Endometrial microvascular endothelial cells (primary cell): ENCODE results near the gene PRKCA. TPM values are rescaled to one million over a fixed set of nuclear protein-coding genes. Genes with fewer than 3 reads are reported as not detected.
"Not testable (repeated sequence)": the region's sequence is repeated elsewhere in the genome, so short reads cannot be mapped to it uniquely, and the experiment has no call there.

Source experiments
- in situ Hi-C: cut with HindIII; loops from 2 replicates; pipeline ENCODE4 v1.10.0; 2017; ENCODE audit warnings: low sequenced_read_pairs, low pct_unique_long_range_greater_than_20kb; ENCODE audit errors: inconsistent ontology term
- total RNA-seq: library from RNA; depleted of rRNA; stranded (reverse); fragments of >200 nt; gene quantifications from one replicate; pipeline ENCODE4 v1.2.3, GENCODE V29; 2015; ENCODE audit errors: inconsistent ontology term

The PRKCA gene
- total RNA-seq, 1 donor from 2014 or later: 21.7 TPM

DNA sequence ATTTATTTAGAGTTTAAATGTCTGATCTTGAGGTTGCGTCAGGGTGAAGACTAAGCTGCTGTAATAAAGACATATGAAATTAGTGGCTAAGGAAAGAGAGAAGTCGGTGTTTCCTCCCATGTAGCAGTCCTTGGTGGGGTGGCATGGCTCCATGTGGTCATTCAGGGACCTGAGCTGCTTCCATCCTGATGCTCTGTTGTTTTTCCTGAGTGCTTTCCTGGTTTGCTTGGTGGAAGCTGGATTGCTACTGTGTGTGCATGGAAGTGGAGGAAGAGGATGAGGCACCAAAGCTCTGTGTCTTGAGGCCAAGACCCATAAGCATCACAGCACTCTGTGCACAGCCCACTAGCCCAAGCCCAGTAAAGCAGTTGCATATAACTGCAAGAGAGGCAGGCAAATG, 290.7 kb downstream of the PRKCA start:
- in situ Hi-C loops: no loop called here

DNA sequence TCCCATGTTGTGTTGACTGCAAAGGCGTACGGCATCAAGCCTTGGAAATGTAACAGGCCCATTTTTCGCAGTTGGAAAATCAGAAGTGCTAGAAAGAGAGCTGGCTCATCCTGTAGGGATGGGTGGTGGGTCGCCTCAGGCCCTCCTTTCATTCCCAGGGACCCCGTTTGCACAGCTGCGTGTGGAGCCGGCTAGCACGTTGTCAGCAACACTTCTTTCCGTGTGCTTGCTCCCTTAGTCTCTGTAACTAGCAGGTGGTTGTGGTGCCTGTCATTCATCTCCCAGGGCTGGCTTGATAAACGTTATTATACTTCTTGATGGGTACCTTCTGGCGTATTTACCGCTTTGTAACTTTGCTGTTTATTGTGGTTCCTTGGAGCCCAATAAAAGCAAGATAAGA, 293.5 kb downstream of the PRKCA start:
- in situ Hi-C loops: no loop called here

DNA sequence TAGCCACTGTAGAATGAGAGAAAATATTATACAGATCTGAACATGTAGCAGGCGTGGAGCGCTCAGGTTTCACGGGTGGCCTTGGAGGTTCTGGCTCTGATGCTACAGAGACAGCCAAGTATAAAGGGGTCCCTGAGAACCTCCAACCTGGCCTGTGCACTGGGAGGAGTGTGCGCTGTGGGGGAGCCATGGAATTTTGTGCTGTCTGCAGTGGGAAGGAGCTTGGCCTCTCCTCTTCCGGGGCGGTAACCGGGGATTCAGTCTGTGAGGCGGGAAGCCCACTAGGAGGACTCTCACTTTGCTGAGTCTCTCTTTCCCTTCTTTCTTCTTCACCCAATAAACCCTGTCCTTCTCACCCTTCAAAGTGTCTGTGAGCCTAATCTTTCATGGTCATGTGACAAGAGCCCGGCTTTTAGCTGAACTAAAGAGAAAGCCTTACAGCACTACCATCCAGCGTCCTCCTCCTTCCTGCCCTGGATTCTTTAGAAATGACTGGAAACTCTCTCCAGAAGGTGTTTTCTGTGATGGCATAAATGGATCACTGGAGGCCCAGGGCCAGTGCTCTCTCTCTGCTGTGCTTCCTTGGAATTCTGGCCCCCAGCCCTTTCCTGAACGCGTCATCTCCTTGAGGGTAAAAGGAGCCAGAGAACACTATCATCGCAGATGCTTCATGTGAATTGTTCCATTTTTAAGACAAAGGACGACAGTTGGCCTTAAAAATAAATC, 300.4 kb downstream of the PRKCA start:
- in situ Hi-C loops: no loop called here

DNA sequence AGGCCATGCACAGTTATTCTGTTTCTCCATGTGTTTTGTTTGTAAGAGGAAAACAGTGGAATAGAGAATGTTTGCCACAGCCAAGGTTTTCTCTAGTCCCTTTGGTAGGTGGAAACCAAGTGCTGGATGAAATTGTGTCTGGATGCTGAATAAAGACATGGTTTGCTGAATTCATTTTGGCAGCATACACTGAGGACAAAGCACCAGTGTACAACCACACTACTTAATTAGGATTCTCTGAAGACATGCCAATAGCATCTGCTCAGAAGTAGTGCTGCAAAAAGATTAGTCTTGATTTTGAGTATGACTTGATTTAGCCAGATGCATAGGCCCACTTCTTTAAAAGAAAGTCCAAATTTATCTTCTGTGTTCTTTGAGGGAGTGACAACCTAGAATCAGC, 302.0 kb downstream of the PRKCA start:
- in situ Hi-C loops: no loop called here

DNA sequence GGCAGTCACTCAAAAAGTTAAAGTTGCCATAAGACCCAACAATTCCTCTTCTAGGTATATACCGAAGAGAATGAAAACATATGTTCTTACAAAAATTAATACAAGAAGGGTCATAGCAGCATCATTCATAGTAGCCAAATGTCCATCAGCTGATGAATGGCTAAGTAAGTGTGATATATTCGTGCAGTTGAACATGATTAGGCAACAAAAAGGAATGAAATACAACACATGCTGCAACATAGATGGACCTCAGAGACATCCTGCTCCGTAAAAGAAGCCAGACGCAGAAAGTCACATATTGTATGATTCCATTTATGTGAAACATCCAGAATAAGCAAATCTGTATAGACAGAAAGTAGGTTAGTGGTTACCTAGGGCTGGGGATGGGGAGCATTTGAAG, 303.1 kb downstream of the PRKCA start:
- in situ Hi-C loops: no loop called here

DNA sequence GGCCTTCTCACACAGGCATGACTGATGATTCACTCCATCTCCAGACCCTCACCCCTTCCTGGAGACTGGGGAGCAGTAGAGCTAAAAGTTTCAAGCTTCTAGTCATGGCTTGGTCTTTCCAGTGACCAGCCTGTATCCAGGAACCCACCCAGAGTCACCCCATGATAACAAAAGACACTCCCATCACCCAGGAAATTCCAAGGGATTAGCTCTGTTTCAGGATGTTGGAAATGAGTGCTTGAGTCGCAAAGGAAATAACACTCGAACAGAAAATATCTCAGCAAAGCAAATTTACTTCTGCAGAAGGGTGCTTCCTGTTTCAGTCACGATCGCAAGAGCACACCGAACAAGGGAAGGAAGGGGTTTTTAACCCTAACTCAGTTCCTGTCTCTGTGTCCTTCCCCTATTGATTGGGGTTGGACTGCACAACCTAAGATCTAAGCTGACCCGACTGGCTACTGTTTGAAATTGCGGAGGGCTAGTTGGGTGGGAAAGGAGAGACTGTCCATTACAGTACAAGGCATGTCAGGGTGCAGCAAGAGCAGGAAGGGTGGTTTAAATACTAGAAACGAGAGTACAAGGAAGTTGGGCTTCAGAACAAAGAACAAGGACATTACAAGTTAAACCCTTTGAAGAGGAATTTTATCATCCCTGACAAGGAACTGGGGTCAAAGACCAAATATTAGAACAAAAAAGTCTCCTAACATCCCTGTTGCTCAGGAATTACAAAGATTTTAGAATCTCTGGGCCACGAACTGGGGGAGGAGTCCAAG, 308.1 kb downstream of the PRKCA start:
- in situ Hi-C loops: no loop called here

DNA sequence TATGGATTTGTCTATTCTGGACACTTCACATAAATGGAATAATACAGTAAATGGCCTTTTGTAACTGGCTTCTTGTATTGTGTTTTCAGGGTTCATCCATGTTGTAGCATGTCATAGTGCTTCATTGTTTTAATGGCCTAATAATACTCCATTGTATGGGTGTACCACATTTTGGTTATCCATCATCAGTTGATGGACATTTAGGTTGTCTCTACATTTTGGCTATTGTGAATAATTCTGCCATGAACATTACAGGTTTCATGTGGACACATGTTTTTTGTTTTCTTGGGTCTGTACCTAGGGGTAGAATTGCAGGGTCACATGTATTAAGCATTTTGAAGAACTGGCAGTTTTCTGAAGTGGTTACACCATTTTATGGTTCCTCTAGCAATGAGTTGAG, 309.0 kb downstream of the PRKCA start:
- in situ Hi-C loops: no loop called here

DNA sequence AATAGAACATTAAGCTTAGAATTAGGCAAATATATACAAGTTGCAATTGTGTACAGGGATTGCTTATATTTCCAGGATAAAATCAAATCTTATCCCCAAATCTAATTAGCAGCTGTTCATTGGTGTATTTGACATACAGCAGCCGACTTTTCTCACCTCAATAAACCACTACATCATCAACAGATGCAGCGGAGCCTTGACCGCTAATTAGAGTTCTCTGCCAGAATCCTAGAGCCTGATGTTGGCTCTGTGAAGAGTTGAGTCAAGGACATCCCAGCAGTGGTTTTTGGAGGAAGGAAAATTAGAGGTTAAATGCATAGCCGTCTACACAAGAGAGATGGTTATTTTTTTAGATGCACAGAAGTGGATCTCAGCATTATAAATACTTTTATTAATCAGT, 310.6 kb downstream of the PRKCA start:
- in situ Hi-C loops: no loop called here

DNA sequence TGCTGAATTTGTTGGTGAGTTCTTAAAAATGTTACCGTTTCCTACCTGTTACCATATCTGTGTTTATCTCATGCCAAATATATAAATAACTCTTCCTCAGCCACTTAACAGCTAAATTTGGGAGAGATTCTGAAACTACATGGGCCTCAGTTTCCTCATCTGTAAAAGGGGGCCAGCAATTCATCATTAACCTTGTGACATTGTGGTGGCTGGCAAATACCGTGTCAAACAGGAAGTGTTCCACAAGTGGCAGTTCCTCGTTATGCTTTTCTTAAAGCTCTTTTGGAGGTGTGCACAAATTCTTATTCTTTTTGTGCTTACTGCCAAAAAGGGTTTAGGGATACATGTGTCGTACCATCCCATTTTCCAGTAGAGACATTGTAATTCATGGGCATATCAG, 312.1 kb downstream of the PRKCA start:
- in situ Hi-C loops: no loop called here

DNA sequence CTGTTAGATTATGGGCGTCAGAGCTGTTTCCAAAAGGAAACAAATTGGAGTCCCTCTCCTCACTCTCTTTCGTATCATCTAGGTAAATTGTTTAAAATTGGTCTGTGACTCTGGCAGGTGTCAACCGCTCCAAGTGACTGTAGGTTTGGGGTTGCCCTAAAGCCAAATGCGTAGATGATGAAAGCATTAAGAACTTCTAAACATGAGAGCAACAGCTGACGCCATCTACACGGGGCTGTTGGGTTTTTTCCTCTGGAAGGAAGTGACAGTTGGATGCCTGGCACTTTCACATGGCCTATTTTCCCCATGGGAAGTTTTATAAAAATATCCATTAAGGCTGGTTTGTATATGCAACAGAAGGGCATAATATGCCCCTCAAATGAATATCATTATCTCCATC, 316.8 kb downstream of the PRKCA start:
- in situ Hi-C loops: no loop called here

DNA sequence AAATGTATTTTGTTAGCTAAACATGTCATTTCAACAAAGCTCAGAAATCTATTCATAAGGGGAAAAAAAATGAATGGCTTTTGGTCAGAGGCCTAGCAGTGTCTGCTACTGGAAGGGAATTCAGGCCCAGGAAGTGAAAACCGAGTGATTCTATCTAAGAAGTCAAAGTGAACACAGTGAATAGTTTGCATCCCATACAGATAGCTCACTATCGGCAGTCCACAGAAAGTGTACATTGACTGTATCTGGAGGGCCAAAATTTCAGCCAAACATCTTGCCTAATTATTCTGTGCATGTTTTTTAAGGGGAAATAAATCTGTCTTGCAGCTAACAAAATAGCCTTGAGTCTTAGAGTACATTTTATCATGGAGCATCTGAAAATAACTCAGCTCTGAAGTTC, 318.1 kb downstream of the PRKCA start:
- in situ Hi-C loops: no loop called here

DNA sequence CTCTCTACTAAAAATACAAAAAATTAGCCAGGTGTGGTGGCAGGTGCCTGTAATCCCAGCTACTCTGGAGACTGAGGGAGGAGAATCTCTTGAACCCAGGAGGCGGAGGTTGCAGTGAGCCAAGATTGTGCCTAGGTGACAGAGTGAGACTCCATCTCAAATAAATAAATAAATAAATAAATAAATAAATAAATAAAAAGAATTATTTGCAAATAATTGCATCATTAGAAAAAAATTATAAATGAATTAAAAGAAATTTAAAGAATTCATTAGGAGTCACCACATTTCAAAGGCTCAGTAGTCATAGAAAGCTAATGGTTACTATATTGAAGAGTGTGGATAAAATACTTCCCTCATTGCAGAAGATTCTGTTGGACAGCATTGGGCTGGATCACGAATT, 322.2 kb downstream of the PRKCA start:
- in situ Hi-C loops: not testable (repeated sequence)

DNA sequence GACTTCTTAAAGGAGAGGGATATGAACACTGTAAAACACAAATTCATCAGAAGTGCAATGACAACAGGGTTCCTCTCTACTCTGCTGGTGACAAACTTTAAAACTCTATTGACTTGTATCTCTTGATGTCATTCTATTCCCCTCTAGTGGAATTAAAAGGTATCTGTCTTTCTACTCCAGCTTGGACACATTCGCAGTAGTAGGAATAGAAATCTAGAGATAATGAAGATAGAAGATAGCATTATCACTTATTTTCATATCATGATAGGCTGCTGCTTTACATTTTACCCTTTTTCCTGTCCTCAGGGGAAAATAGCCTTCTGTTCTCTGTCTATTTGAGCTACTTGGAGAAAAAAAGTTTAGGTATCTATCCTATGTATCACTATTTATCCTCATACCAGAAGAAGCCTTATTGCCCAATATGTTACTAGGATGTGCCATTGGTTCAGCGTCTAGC, 322.9 kb downstream of the PRKCA start:
- in situ Hi-C loops: no loop called here

DNA sequence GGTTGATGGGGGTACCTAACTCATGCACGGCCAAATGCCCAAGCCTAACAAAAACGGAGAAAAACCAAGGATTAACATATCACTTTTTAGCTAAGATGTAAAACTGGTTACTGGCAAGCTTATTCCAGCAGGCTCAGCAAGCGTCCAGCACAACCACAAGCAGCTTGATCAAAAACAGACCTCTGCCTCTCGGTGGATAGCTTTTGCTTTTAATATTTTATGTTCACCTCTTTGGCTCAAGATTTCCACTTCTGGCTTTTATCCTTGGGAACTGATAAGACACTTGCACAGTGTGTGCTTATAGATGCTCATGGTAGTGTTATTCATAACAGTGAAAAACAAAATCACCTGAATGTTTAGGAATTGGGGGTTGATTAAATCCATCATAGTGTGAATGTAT, 325.6 kb downstream of the PRKCA start:
- in situ Hi-C loops: no loop called here

DNA sequence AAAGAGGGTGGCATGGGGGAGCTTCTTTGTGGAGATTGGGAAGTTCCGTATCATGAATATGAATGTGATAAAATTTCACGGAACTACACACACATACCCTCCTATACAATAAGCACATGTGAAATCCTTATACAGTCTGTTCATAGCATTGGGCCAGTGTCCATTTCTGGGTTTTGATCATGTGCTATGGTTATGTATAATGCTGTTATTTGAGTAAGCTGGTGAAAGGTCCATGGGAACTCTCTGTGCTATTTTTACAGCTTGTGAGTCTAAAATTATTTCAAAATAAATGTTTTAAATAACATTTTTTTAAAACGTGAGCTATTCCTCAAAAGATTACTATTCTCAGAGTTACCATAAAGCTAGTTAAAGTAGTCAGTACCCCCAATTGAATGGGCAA, 327.3 kb downstream of the PRKCA start:
- in situ Hi-C loops: no loop called here

DNA sequence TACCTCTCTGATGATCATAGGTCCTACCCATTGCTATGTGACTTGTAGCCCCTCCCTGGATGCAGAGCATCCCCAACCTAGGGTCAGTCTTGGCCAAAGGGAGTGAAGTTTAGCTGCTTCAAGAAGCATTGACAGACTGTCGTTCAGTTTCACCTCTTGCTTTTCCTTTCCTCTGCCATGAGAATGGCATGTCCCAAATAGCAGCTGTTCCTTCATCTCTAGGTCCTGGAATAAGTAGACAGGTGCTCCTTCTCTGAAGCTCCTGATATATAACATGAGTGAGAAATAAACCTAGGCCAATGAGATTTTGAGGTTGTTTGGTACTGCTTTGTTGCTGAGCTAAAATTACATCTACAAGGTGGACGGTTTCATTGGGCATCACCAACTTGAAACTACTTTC, 328.0 kb downstream of the PRKCA start:
- in situ Hi-C loops: no loop called here

DNA sequence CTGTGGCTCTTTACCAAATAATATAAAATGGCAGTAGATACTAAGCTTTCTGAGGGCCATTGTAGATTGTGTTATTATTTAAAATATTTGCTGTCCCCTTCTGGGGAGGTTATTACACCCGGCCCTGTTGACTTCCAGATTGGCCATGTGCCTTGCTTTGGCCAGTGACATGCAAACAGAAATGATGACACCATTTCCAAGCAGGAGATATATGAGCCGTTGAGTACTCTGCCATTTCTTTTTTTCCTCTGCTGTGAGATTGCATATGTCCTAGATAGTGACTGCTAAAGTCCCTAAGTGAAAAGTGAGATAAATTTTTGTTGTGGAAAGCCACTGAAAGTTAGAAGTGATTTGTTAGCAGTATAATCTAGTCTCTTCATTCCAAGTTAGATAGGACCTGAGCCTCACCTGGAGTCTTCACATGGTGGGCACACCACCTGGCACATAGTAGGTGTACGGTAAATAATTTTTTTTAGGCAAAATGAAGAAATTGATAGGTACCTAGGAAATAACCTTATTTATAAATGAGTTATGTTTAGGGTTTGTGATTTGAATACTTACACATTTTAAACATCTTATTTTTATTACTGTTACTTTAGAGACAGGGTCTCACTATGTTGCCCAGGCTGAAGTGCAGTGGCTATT, 328.5 kb downstream of the PRKCA start:
- in situ Hi-C loops: no loop called here

DNA sequence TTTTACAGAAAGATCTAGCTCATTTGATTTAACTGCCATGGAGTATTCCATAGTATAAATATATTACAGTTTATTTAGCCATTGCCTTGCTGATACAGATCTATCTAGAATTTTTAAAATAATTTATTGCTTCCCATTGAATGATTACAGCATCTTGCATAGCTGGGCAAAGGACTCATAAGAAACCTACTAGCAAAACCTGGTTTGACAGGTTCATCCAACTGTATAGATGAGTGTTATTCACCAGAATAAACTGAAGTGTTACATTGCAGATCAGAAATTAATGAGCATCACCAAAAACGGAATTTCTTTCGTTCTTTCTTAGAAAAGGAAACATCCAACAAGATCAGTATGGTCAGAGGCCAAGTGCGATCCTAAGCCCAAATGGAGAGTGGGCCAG, 330.3 kb downstream of the PRKCA start:
- in situ Hi-C loops: no loop called here

DNA sequence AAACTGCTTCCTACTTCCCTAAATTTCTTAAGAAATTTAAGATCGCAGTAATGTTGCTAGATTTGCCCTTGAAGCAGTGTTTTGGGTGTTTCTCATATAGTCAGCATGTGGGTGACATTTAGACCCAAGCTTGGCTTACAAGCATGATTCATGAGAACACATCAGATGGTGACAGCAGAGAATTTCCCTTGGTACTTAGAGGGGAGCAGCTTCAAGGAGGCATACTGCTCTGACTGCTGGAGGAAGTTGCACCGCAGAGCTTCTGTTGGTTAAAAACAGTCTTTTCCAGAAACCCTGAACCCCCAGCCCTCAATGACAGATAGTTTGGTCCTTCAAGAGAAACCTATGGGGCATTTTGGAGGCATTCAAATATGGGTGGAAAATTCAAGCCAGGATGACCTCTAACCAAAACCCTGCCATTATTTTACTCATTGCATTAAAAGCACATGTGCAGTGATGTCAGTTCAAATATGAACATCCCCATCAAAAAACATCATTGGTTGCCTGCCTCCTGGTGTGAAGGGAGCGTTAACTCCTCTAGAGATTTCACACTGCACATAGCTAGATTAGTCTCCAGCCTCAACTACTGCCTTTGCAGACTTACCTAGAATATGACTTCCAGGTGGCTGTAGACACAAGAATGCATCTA, 331.0 kb downstream of the PRKCA start:
- in situ Hi-C loops: no loop called here

DNA sequence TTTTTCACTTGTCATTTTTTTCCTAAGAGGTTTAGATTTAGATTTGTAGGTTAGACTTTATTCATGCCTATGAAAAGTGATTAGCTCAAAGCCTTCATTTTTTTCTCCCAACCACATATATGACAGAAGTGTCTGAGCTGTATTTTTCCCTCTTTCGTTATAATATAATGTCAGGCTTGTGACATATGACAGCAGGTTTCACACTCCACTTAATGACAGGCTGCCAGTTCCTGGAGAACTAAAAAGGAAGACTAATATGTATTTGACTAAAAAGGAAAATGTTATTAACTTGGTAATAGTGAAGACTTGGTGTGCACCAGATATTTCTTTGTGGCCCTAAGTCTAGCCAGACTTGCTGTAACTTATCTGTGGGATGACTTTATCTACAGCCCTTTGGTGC, 331.8 kb downstream of the PRKCA start:
- in situ Hi-C loops: no loop called here
